Putamen (tissue), 1 donor: ENCODE measurements around the gene GPR161.

Experiments
- DNase-seq: peaks from one replicate; pipeline ENCODE4 v3.0.0-alpha.2; 2016; ENCODE audit warnings: low spot score

Gene GPR161

DNA sequence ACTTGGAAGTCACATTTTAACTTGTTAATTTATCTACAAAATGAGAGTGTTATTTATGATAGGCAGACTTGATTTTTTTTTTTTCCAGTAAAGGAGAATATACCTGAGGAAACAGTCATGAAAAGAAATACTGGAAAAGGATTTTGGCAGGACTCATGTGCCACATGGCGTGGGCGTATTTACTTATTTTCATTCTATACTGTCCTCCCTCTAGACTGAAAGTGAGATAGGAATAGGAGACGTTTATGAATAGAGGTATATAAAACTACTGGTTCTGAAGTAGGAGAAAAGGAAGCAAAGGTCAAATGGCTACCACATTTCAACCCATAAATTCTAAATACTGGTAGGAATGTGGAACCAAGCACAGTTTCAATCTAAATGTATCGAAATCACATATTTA, 105.1 kb downstream of the GPR161 start:
- no peak for DNase-seq

DNA sequence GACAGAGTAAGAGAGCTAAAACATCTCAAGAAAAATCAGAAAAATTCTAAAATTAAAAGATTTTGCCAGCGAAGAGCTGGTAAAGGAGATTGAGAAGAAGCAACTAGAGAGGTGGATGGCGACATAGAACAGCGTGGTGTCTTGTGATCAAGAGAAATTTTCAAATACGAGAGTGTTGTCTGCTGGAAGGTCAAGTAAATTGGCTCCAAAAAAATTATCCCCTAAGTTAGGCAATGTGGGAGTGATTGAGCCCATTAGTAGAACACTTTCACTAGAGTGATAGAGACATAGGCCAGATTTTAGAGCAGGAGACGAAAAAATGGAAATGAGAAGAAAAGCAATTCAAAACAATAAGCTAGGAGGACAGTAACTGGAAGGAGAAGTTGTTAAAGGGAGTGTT, 105.5 kb downstream of the GPR161 start:
- no peak for DNase-seq
